HEK293T (cell line): ENCODE results near the gene CDKN3.

Experiments
- CTCF ChIA-PET: fragments of 350-600 bp; formaldehyde crosslinking; extraction: SDS; loops from one replicate; lab custom pipeline; 2021; ENCODE audit warnings: antibody characterized with exemption, inconsistent platforms; lab: Yijun Ruan, JAX
- POLR2A ChIA-PET: fragments of 350-600 bp; formaldehyde crosslinking; extraction: SDS; loops from one replicate; lab custom pipeline; 2020; ENCODE audit warnings: antibody characterized with exemption, inconsistent platforms; lab: Yijun Ruan, JAX
- DNase-seq: peaks from one replicate; pipeline ENCODE4 v3.0.0; 2012; ENCODE audit warnings: mixed read lengths; ENCODE audit errors: extremely low spot score
- ARNT ChIP-seq: fragments of 450-650 bp; IDR thresholded peaks from 2 replicates; pipeline ENCODE4 v1.6.1; 2017; ENCODE audit warnings: mild to moderate bottlenecking
- BHLHE40 ChIP-seq: fragments of 450-650 bp; IDR thresholded peaks from 2 replicates; pipeline ENCODE4 v1.6.1; 2016; ENCODE audit warnings: mild to moderate bottlenecking, moderate library complexity, borderline replicate concordance
- CTBP1 ChIP-seq: fragments of 450-650 bp; IDR thresholded peaks from 2 replicates; pipeline ENCODE4 v1.6.1; 2016; ENCODE audit warnings: borderline replicate concordance
- ELF4 ChIP-seq: fragments of 450-650 bp; IDR thresholded peaks from 2 replicates; pipeline ENCODE4 v1.6.1; 2017; ENCODE audit warnings: antibody characterized with exemption
- FOXA1 ChIP-seq: fragments of 450-650 bp; IDR thresholded peaks from 2 replicates; pipeline ENCODE4 v1.6.1; 2016; ENCODE audit warnings: mild to moderate bottlenecking
- FOXK2 ChIP-seq: fragments of 450-650 bp; IDR thresholded peaks from 2 replicates; pipeline ENCODE4 v1.6.1; 2016; ENCODE audit warnings: mild to moderate bottlenecking
- FOXM1 ChIP-seq: fragments of 450-650 bp; IDR thresholded peaks from 2 replicates; pipeline ENCODE4 v1.6.1; 2017; ENCODE audit warnings: mild to moderate bottlenecking, borderline replicate concordance
- HDGF ChIP-seq: fragments of 450-650 bp; IDR thresholded peaks from 2 replicates; pipeline ENCODE4 v1.6.1; 2017; ENCODE audit warnings: antibody characterized with exemption, borderline replicate concordance
- L3MBTL2 ChIP-seq: fragments of 450-650 bp; conservative IDR thresholded peaks from 2 replicates; pipeline ENCODE4 v1.6.1; 2016; ENCODE audit warnings: mild to moderate bottlenecking
- LEF1 ChIP-seq: fragments of 450-650 bp; IDR thresholded peaks from 2 replicates; pipeline ENCODE4 v1.6.1; 2017; ENCODE audit warnings: mild to moderate bottlenecking, borderline replicate concordance
- NFRKB ChIP-seq: fragments of 450-650 bp; IDR thresholded peaks from 2 replicates; pipeline ENCODE4 v1.6.1; 2016; ENCODE audit warnings: mild to moderate bottlenecking, moderate library complexity
- PKNOX1 ChIP-seq: fragments of 450-650 bp; IDR thresholded peaks from 2 replicates; pipeline ENCODE4 v1.6.1; 2016
- SP1 ChIP-seq: fragments of 450-650 bp; IDR thresholded peaks from 2 replicates; pipeline ENCODE4 v1.6.1; 2017
- SUZ12 ChIP-seq: fragments of 450-650 bp; IDR thresholded peaks from 2 replicates; pipeline ENCODE4 v1.6.1; 2016; ENCODE audit warnings: mild to moderate bottlenecking
- TARDBP ChIP-seq: fragments of 450-650 bp; IDR thresholded peaks from 2 replicates; pipeline ENCODE4 v1.6.1; 2016
- ZNF384 ChIP-seq: fragments of 450-650 bp; IDR thresholded peaks from 2 replicates; pipeline ENCODE4 v1.6.1; 2016

CDKN3 gene

GRCh38 chr14:54444681-54445080, 47.9 kb downstream of the CDKN3 start:
- POLR2A ChIA-PET = interaction anchor here (1.0 kb wide), 1 partner anchor 43 kb away, joined by 3 read pairs; no protein-coding TSS in a partner anchor
- CTCF ChIA-PET = no interaction called here
- no peak for TF ChIP-seq TARDBP
- no peak for TF ChIP-seq FOXM1
- TF ChIP-seq LEF1 = no peak
- no peak for TF ChIP-seq ARNT
- no peak for TF ChIP-seq HDGF
- no peak for TF ChIP-seq L3MBTL2
- TF ChIP-seq SUZ12 = no peak
- no peak for TF ChIP-seq BHLHE40
- TF ChIP-seq ELF4 = no peak
- no peak for TF ChIP-seq FOXA1
- TF ChIP-seq PKNOX1 = no peak
- TF ChIP-seq NFRKB = no peak
- no peak for TF ChIP-seq SP1
- TF ChIP-seq ZNF384 = no peak
- no peak for TF ChIP-seq CTBP1
- no peak for TF ChIP-seq FOXK2
- DNase-seq = no peak

GRCh38 chr14:54446161-54446693, 49.4 kb downstream of the CDKN3 start:
- no peak for TF ChIP-seq CTBP1
- no peak for TF ChIP-seq PKNOX1
- no peak for TF ChIP-seq HDGF
- TF ChIP-seq FOXK2 = no peak
- no peak for TF ChIP-seq SUZ12
- TF ChIP-seq LEF1 = no peak
- TF ChIP-seq BHLHE40 = no peak
- no peak for TF ChIP-seq FOXM1
- no peak for TF ChIP-seq ELF4
- no peak for TF ChIP-seq ZNF384
- no peak for TF ChIP-seq L3MBTL2
- TF ChIP-seq FOXA1 = no peak
- no peak for TF ChIP-seq TARDBP
- no peak for TF ChIP-seq ARNT
- TF ChIP-seq SP1 = no peak
- no peak for TF ChIP-seq NFRKB
- CTCF ChIA-PET = no interaction called here
- POLR2A ChIA-PET = interaction anchor here (0.6 kb wide), 1 partner anchor 81 kb away, joined by 3 read pairs; no protein-coding TSS in a partner anchor
- no peak for DNase-seq

GRCh38 chr14:54447231-54447692, 50.5 kb downstream of the CDKN3 start:
- ChIA-PET CTCF (no interaction called here), POLR2A (no interaction called here)
- TF ChIP-seq L3MBTL2 = no peak
- TF ChIP-seq HDGF = no peak
- TF ChIP-seq FOXK2 = no peak
- no peak for TF ChIP-seq SUZ12
- TF ChIP-seq PKNOX1 = no peak
- no peak for TF ChIP-seq LEF1
- no peak for TF ChIP-seq CTBP1
- no peak for TF ChIP-seq ZNF384

GRCh38 chr14:54450535-54450934, 53.7 kb downstream of the CDKN3 start:
- DNase-seq = no peak
- no peak for TF ChIP-seq ARNT
- TF ChIP-seq SUZ12 = no peak
- TF ChIP-seq FOXK2 = no peak
- no peak for TF ChIP-seq TARDBP
- no peak for TF ChIP-seq BHLHE40
- no peak for TF ChIP-seq FOXA1
- TF ChIP-seq HDGF = no peak
- TF ChIP-seq LEF1 = no peak
- no peak for TF ChIP-seq FOXM1
- TF ChIP-seq ELF4 = no peak
- no peak for TF ChIP-seq PKNOX1
- TF ChIP-seq CTBP1 = no peak
- CTCF ChIA-PET = no interaction called here
- POLR2A ChIA-PET = no interaction called here

More at GRCh38 chr14:54447231-54447692, 50.5 kb downstream of the CDKN3 start:
- DNase-seq = no peak

GRCh38 chr14:54451121-54451601, 54.4 kb downstream of the CDKN3 start:
- ChIA-PET POLR2A (no interaction called here), CTCF (no interaction called here)
- no peak for DNase-seq
- TF ChIP-seq PKNOX1 = peak; percentile 44
- TF ChIP-seq FOXM1 = no peak
